ENCODE data around the gene ACYP2. TPM values are rescaled to one million over a fixed set of nuclear protein-coding genes. Genes with fewer than 3 reads are reported as not detected.

The ACYP2 gene
- polyA plus RNA-seq, 2 donors, result 12.6 to 14.1 TPM

GRCh38 chr2:54081574-54081973 lies 33.8 kb upstream of the ACYP2 start:
- H3K36me3 ChIP-seq (ENCODE audit: control insufficient read depth in 2 of 2, insufficient read depth in 2 of 2, low read length in 1 of 2), result no peaks in the 10 kb centered on the region
- peaks cover 0 to 4% of the 10 kb centered on the region in 2 donors for H3K4me1 ChIP-seq (ENCODE audit: control insufficient read depth in 2 of 2, insufficient read depth in 2 of 2, low read length in 1 of 2)
- H3K4me3 ChIP-seq (ENCODE audit: low read depth in 1 of 2, low read length in 2 of 2), result no peak overlapping the region
- H3K27ac ChIP-seq (ENCODE audit: low read depth in 2 of 2, low read length in 1 of 2), result peak overlapping the region in 1 of 2 donors; percentile 7
- no peaks in the 10 kb centered on the region for H3K27me3 ChIP-seq (ENCODE audit: control insufficient read depth in 1 of 2, insufficient read depth in 2 of 2, low read length in 2 of 2)
- WGBS, 2 donors, result 44 to 70% methylated on average over 6 of the region's 6 CpGs
- H3K9me3 ChIP-seq (ENCODE audit: control insufficient read depth in 2 of 2, insufficient read depth in 1 of 2, low read depth in 1 of 2, low read length in 1 of 2), result no peaks in the 10 kb centered on the region

- H3K4me3 ChIP-seq (ENCODE audit: low read depth in 1 of 2, low read length in 2 of 2), result no peak overlapping the region
- no peak overlapping the region for H3K27ac ChIP-seq (ENCODE audit: low read depth in 2 of 2, low read length in 1 of 2)
- no peaks in the 10 kb centered on the region for H3K36me3 ChIP-seq (ENCODE audit: control insufficient read depth in 2 of 2, insufficient read depth in 2 of 2, low read length in 1 of 2)
Observed at GRCh38 chr2:54083021-54083420, 32.4 kb upstream of the ACYP2 start.

DNA sequence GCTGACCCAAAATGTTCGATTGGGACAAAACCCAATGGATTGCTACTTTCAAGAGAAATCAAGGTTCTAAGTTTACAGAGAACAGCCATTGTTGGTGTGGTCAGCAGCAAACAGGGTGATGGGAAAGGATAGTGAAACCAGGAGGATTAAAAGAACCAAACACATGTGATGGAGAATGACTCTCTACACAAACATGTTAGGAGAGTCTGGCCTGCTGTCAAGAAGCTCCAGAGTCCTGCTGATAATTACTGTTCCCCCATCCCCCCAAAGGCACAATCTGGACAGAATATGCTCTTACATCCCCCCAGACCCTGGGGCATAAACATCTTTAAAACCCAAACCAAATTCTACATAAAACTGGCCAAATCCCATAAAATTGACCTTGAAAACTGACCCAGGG lies 32.0 kb upstream of the ACYP2 start:
- H3K9me3 ChIP-seq (ENCODE audit: control insufficient read depth in 2 of 2, insufficient read depth in 1 of 2, low read depth in 1 of 2, low read length in 1 of 2), result no peaks in the 10 kb centered on the region
- H3K36me3 ChIP-seq (ENCODE audit: control insufficient read depth in 2 of 2, insufficient read depth in 2 of 2, low read length in 1 of 2), result no peaks in the 10 kb centered on the region
- H3K4me1 ChIP-seq (ENCODE audit: control insufficient read depth in 2 of 2, insufficient read depth in 2 of 2, low read length in 1 of 2), result peaks cover 0 to 4% of the 10 kb centered on the region in 2 donors
- 88 to 89% methylated on average over 1 of the region's 1 CpG for WGBS, 2 donors
- H3K27me3 ChIP-seq (ENCODE audit: control insufficient read depth in 1 of 2, insufficient read depth in 2 of 2, low read length in 2 of 2), result no peaks in the 10 kb centered on the region
- no peak overlapping the region for H3K27ac ChIP-seq (ENCODE audit: low read depth in 2 of 2, low read length in 1 of 2)
- no peak overlapping the region for H3K4me3 ChIP-seq (ENCODE audit: low read depth in 1 of 2, low read length in 2 of 2)

More at GRCh38 chr2:54083021-54083420, 32.4 kb upstream of the ACYP2 start:
- 88 to 95% methylated on average over 6 of the region's 6 CpGs for WGBS, 2 donors
- no peaks in the 10 kb centered on the region for H3K27me3 ChIP-seq (ENCODE audit: control insufficient read depth in 1 of 2, insufficient read depth in 2 of 2, low read length in 2 of 2)
- H3K4me1 ChIP-seq (ENCODE audit: control insufficient read depth in 2 of 2, insufficient read depth in 2 of 2, low read length in 1 of 2), result peaks cover 0 to 4% of the 10 kb centered on the region in 2 donors
- no peaks in the 10 kb centered on the region for H3K9me3 ChIP-seq (ENCODE audit: control insufficient read depth in 2 of 2, insufficient read depth in 1 of 2, low read depth in 1 of 2, low read length in 1 of 2)

- no peaks in the 10 kb centered on the region for H3K9me3 ChIP-seq (ENCODE audit: control insufficient read depth in 2 of 2, insufficient read depth in 1 of 2, low read depth in 1 of 2, low read length in 1 of 2)
- H3K36me3 ChIP-seq (ENCODE audit: control insufficient read depth in 2 of 2, insufficient read depth in 2 of 2, low read length in 1 of 2), result no peaks in the 10 kb centered on the region
- H3K4me1 ChIP-seq (ENCODE audit: control insufficient read depth in 2 of 2, insufficient read depth in 2 of 2, low read length in 1 of 2), result peaks cover 0 to 4% of the 10 kb centered on the region in 2 donors
- H3K27ac ChIP-seq (ENCODE audit: low read depth in 2 of 2, low read length in 1 of 2), result no peak overlapping the region
- WGBS, 2 donors, result 57 to 70% methylated on average over 3 of the region's 3 CpGs
- no peak overlapping the region for H3K4me3 ChIP-seq (ENCODE audit: low read depth in 1 of 2, low read length in 2 of 2)
- H3K27me3 ChIP-seq (ENCODE audit: control insufficient read depth in 1 of 2, insufficient read depth in 2 of 2, low read length in 2 of 2), result no peaks in the 10 kb centered on the region
Observed at GRCh38 chr2:54084600-54084999, 30.8 kb upstream of the ACYP2 start.

DNA sequence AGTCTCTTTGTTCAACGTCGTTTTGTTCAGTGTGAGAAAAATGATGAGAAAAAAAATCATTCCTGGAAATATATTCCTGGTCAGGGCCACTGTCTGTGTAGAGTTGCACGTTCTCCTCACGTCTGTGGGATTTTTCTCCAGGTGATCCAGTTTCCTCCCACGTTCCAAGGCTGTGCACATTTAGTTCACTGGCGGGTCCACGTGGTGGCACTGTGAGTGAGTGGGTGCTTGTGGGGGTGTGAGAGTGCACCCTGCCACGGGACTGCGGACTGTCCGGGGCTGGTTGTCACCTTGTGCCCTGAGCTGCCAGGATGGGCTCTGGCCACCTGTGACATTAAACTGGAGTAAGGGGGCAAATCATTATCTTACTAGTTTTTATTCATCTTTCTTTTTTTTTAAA lies 30.3 kb upstream of the ACYP2 start:
- 72 to 79% methylated on average over 10 of the region's 10 CpGs for WGBS, 2 donors
- Histone ChIP-seq H3K4me3 (ENCODE audit: low read depth in 1 of 2, low read length in 2 of 2) (no peak overlapping the region), H3K4me1 (ENCODE audit: control insufficient read depth in 2 of 2, insufficient read depth in 2 of 2, low read length in 1 of 2) (peaks cover 0 to 4% of the 10 kb centered on the region in 2 donors), H3K9me3 (ENCODE audit: control insufficient read depth in 2 of 2, insufficient read depth in 1 of 2, low read depth in 1 of 2, low read length in 1 of 2) (no peaks in the 10 kb centered on the region), H3K27ac (ENCODE audit: low read depth in 2 of 2, low read length in 1 of 2) (no peak overlapping the region), H3K36me3 (ENCODE audit: control insufficient read depth in 2 of 2, insufficient read depth in 2 of 2, low read length in 1 of 2) (no peaks in the 10 kb centered on the region), H3K27me3 (ENCODE audit: control insufficient read depth in 1 of 2, insufficient read depth in 2 of 2, low read length in 2 of 2) (no peaks in the 10 kb centered on the region)

DNA sequence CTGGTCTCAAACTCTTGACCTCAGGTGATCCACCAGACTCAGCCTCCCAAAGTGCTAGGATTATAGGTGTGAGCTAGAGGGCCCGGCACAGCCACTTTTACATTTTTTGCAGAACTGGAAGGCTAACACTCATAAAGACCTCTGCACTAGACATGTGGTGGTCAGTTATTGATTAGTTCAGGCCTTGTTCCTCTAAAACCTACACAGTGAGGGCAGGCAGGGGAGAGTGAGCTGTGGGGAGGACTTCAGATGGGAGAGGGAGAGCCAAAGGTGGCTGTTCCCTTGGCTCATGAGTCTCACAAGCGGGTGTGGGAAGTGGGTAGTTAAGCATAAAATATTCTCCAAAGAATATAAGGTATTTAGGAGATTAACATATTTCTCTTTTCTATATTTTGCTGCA lies 29.3 kb upstream of the ACYP2 start:
- H3K36me3 ChIP-seq (ENCODE audit: control insufficient read depth in 2 of 2, insufficient read depth in 2 of 2, low read length in 1 of 2), result no peaks in the 10 kb centered on the region
- H3K27me3 ChIP-seq (ENCODE audit: control insufficient read depth in 1 of 2, insufficient read depth in 2 of 2, low read length in 2 of 2), result no peaks in the 10 kb centered on the region
- H3K27ac ChIP-seq (ENCODE audit: low read depth in 2 of 2, low read length in 1 of 2), result no peak overlapping the region
- WGBS, 2 donors, result 93 to 95% methylated on average over 2 of the region's 2 CpGs
- H3K4me3 ChIP-seq (ENCODE audit: low read depth in 1 of 2, low read length in 2 of 2), result no peak overlapping the region
- peaks cover 0 to 4% of the 10 kb centered on the region in 2 donors for H3K4me1 ChIP-seq (ENCODE audit: control insufficient read depth in 2 of 2, insufficient read depth in 2 of 2, low read length in 1 of 2)
- H3K9me3 ChIP-seq (ENCODE audit: control insufficient read depth in 2 of 2, insufficient read depth in 1 of 2, low read depth in 1 of 2, low read length in 1 of 2), result no peaks in the 10 kb centered on the region

GRCh38 chr2:54088191-54088634 lies 27.2 kb upstream of the ACYP2 start:
- Histone ChIP-seq H3K36me3 (ENCODE audit: control insufficient read depth in 2 of 2, insufficient read depth in 2 of 2, low read length in 1 of 2) (no peaks in the 10 kb centered on the region), H3K9me3 (ENCODE audit: control insufficient read depth in 2 of 2, insufficient read depth in 1 of 2, low read depth in 1 of 2, low read length in 1 of 2) (no peaks in the 10 kb centered on the region), H3K4me3 (ENCODE audit: low read depth in 1 of 2, low read length in 2 of 2) (no peak overlapping the region), H3K27ac (ENCODE audit: low read depth in 2 of 2, low read length in 1 of 2) (peak overlapping the region in 1 of 2 donors; percentile 30), H3K27me3 (ENCODE audit: control insufficient read depth in 1 of 2, insufficient read depth in 2 of 2, low read length in 2 of 2) (no peaks in the 10 kb centered on the region), H3K4me1 (ENCODE audit: control insufficient read depth in 2 of 2, insufficient read depth in 2 of 2, low read length in 1 of 2) (no peaks in the 10 kb centered on the region)
- 56 to 63% methylated on average over 5 of the region's 5 CpGs for WGBS, 2 donors

DNA sequence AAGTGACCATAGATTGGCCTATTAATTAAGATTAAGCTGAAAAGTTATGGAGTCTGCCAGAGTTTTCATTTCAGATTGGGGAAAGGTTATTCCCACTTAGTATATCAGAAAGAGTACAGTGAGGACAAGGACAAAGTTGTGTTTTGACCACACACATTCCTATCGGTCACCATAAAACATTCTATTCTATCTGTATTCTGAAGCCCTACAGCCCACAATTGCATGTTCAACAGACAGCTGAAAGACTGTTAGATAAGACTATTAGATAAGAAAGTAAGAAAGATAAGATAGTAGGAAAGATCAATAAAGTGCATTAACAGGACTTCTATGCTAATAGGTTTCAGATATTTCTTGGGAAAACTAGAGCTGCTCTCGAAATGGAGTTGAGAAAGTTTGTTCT lies 26.7 kb upstream of the ACYP2 start:
- no peaks in the 10 kb centered on the region for H3K36me3 ChIP-seq (ENCODE audit: control insufficient read depth in 2 of 2, insufficient read depth in 2 of 2, low read length in 1 of 2)

DNA sequence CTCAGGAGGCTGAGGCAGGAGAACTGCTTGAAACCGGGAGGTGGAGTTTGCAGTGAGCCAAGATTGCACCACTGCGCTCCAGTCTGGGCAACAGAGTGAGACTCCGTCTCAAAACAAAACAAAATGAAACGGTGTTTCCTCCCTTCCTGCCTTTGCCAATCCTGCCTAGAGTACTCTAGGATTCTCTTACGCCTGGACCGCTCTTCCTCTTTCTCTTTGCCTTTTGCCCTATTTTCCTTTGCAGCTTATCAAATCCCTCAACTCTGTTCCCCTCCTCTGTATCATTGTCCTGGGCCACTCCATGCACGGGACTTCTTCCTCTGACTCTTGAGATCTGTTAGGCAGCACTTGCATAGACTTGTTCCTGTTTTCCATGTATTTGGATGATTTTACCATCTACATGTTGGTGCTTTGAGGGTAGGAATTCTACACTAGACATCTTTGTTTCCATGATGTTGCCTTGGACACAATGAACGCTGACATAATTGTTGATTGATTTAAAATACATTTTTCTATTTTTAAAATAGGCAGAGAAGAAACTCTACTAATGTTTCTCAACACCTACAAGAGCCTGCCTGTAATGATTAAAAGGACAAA lies 24.8 kb upstream of the ACYP2 start:
- Histone ChIP-seq H3K9me3 (ENCODE audit: control insufficient read depth in 2 of 2, insufficient read depth in 1 of 2, low read depth in 1 of 2, low read length in 1 of 2) (no peaks in the 10 kb centered on the region), H3K27me3 (ENCODE audit: control insufficient read depth in 1 of 2, insufficient read depth in 2 of 2, low read length in 2 of 2) (no peaks in the 10 kb centered on the region), H3K4me3 (ENCODE audit: low read depth in 1 of 2, low read length in 2 of 2) (no peak overlapping the region), H3K27ac (ENCODE audit: low read depth in 2 of 2, low read length in 1 of 2) (no peak overlapping the region), H3K4me1 (ENCODE audit: control insufficient read depth in 2 of 2, insufficient read depth in 2 of 2, low read length in 1 of 2) (no peaks in the 10 kb centered on the region), H3K36me3 (ENCODE audit: control insufficient read depth in 2 of 2, insufficient read depth in 2 of 2, low read length in 1 of 2) (no peaks in the 10 kb centered on the region)
- WGBS, 2 donors, result 61 to 62% methylated on average over 8 of the region's 8 CpGs

More for the DNA sequence above, 26.7 kb upstream of the ACYP2 start:
- 77 to 88% methylated on average over 2 of the region's 2 CpGs for WGBS, 2 donors
- Histone ChIP-seq H3K27me3 (ENCODE audit: control insufficient read depth in 1 of 2, insufficient read depth in 2 of 2, low read length in 2 of 2) (no peaks in the 10 kb centered on the region), H3K27ac (ENCODE audit: low read depth in 2 of 2, low read length in 1 of 2) (no peak overlapping the region), H3K9me3 (ENCODE audit: control insufficient read depth in 2 of 2, insufficient read depth in 1 of 2, low read depth in 1 of 2, low read length in 1 of 2) (no peaks in the 10 kb centered on the region), H3K4me3 (ENCODE audit: low read depth in 1 of 2, low read length in 2 of 2) (no peak overlapping the region), H3K4me1 (ENCODE audit: control insufficient read depth in 2 of 2, insufficient read depth in 2 of 2, low read length in 1 of 2) (no peaks in the 10 kb centered on the region)

- Histone ChIP-seq H3K27me3 (ENCODE audit: control insufficient read depth in 1 of 2, insufficient read depth in 2 of 2, low read length in 2 of 2) (no peaks in the 10 kb centered on the region), H3K36me3 (ENCODE audit: control insufficient read depth in 2 of 2, insufficient read depth in 2 of 2, low read length in 1 of 2) (no peaks in the 10 kb centered on the region), H3K4me1 (ENCODE audit: control insufficient read depth in 2 of 2, insufficient read depth in 2 of 2, low read length in 1 of 2) (no peaks in the 10 kb centered on the region), H3K4me3 (ENCODE audit: low read depth in 1 of 2, low read length in 2 of 2) (no peak overlapping the region), H3K27ac (ENCODE audit: low read depth in 2 of 2, low read length in 1 of 2) (peak overlapping the region in 1 of 2 donors; percentile 2), H3K9me3 (ENCODE audit: control insufficient read depth in 2 of 2, insufficient read depth in 1 of 2, low read depth in 1 of 2, low read length in 1 of 2) (no peaks in the 10 kb centered on the region)
- WGBS, 2 donors, result 63 to 64% methylated on average over 4 of the region's 4 CpGs
Observed at GRCh38 chr2:54092940-54093339, 22.5 kb upstream of the ACYP2 start.

Data from esophagus (tissue), 2 donors.